Activated naive CD8-positive, alpha-beta T cell treated with anti-CD3 and anti-CD28 coated beads, Interleukin-2, amount 10 ng/mL, durations not matched to agents 7 days and 5 days (primary cell): ENCODE data around the gene AFP. TPM values are rescaled to one million over a fixed set of nuclear protein-coding genes. Genes with fewer than 3 reads are reported as not detected.

Source experiments
- ATAC-seq: fragments of 150-1000 bp; cut with Tn5 transposase; one replicate; pipeline ENCODE4 v1.10.0; 2021; ENCODE audit warnings: low read depth, moderate library complexity
- POLR2A ChIA-PET: fragments of 350-600 bp; sonication (Branson Sonifier 250); formaldehyde crosslinking; loops from one replicate; lab custom pipeline; 2021; ENCODE audit warnings: antibody characterized with exemption; lab: Charles Lee
- DNase-seq: peaks from one replicate; pipeline ENCODE4 v3.0.0; 2021
- H3K27ac Mint-ChIP-seq: one replicate; pipeline ENCODE4 v1.8.0; 2022; ENCODE audit warnings: mild to moderate bottlenecking, mixed read lengths
- H3K27me3 Mint-ChIP-seq: one replicate; pipeline ENCODE4 v1.8.0; 2022; ENCODE audit warnings: mild to moderate bottlenecking, moderate library complexity, mixed read lengths
- H3K36me3 Mint-ChIP-seq: one replicate; pipeline ENCODE4 v1.8.0; 2021; ENCODE audit warnings: mild to moderate bottlenecking, mixed read lengths
- H3K4me1 Mint-ChIP-seq: one replicate; pipeline ENCODE4 v1.8.0; 2021; ENCODE audit warnings: mixed read lengths
- H3K4me3 Mint-ChIP-seq: one replicate; pipeline ENCODE4 v1.8.0; 2022; ENCODE audit warnings: mild to moderate bottlenecking, moderate library complexity, mixed read lengths
- H3K9me3 Mint-ChIP-seq: one replicate; pipeline ENCODE4 v1.8.0; 2021; ENCODE audit warnings: mixed read lengths
- total RNA-seq, 2 experiments: library from RNA; stranded (reverse); gene quantifications; one replicate each; pipeline ENCODE4 v1.2.3, GENCODE V29; 2021

The AFP gene
- total RNA-seq, 2 experiments from 2014 or later: not detected

- ATAC-seq (no peak), DNase-seq (no peak)
- Mint-ChIP-seq H3K27me3 (peaks cover 5% of the 10 kb centered on the region), H3K4me1 (no peaks in the 10 kb centered on the region), H3K27ac (no peak overlapping the region), H3K9me3 (no peaks in the 10 kb centered on the region), H3K4me3 (no peak overlapping the region), H3K36me3 (no peaks in the 10 kb centered on the region)
- POLR2A ChIA-PET: no interaction called here
Observed at GRCh38 chr4:73448448-73449203, 12.6 kb downstream of the AFP start.

DNA sequence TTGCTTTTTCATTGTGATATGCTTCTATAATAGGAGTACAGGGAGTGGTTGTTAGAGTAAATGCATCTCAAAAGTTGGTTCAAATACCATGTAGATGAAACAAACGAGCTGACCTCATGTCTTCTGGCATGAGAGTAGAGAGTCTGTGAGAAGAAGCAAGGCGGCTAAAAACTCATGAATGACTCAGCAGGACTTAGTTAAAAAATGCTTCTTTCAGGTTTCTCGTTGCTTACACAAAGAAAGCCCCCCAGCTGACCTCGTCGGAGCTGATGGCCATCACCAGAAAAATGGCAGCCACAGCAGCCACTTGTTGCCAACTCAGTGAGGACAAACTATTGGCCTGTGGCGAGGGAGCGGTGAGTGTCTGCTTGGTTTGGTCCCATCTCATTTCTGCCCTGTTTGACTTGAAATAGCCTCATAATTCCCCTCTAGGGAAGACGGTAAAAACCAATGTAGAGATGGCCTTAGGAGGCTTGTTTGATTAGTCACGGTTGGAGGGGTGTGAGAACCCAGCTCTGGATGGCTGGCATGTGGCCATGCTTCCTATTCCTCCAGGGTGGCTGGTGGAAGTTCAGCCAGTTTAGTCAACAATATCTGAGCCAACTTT lies 14.5 kb downstream of the AFP start:
- Mint-ChIP-seq H3K4me1 (no peaks in the 10 kb centered on the region), H3K27me3 (peaks cover 5% of the 10 kb centered on the region), H3K9me3 (no peaks in the 10 kb centered on the region), H3K27ac (no peak overlapping the region), H3K4me3 (no peak overlapping the region), H3K36me3 (no peaks in the 10 kb centered on the region)
- POLR2A ChIA-PET: no interaction called here
- DNase-seq (no peak), ATAC-seq (no peak)

DNA sequence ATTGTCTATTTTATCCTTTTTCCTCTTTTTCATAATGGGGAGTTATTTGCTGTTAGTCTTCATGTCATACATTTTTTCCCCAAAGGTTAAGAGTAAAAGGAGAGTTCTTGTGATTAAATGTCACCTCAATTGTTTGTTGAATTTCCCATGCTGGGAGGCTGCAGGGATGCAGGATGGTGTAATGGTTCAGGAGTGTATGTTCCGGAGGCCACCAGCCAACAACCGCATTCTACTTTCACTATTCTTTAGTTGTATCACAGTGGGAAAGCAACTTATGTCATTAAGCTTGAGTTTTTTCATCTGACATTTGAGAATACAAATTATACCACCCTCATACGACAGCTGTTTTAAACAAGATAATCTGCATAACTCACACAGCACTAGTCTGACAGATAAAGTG lies 15.4 kb downstream of the AFP start:
- no peak for DNase-seq
- H3K4me3 Mint-ChIP-seq: no peak overlapping the region
- H3K27me3 Mint-ChIP-seq: peaks cover 5% of the 10 kb centered on the region
- no peak for ATAC-seq
- no peaks in the 10 kb centered on the region for H3K9me3 Mint-ChIP-seq
- POLR2A ChIA-PET: no interaction called here
- no peak overlapping the region for H3K27ac Mint-ChIP-seq
- no peaks in the 10 kb centered on the region for H3K4me1 Mint-ChIP-seq
- no peaks in the 10 kb centered on the region for H3K36me3 Mint-ChIP-seq

DNA sequence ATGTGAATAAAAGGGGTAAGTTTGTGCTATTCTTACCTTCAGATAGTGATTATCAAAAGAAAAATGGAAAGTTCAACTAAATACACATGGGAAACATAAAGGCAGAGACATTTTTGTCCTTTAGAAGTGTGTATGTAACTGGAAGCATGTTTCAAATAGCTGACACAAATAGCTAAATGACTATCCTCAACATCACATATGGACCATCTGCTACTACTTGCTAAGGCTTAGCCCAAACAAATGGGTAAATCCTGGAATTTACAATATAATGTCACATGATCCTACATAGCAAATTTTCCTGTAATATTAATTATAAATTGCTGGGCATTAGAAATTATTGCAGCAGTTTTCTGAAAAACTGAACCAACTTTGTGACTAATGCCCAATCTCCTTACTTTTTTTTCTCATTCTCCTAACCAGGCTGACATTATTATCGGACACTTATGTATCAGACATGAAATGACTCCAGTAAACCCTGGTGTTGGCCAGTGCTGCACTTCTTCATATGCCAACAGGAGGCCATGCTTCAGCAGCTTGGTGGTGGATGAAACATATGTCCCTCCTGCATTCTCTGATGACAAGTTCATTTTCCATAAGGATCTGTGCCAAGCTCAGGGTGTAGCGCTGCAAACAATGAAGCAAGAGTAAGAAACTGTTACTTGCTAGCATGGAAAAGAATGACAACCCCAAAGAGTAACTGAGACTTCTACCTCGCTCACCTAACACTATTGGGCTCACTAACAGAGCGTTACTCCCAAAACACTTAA lies 16.1 kb downstream of the AFP start:
- Mint-ChIP-seq H3K9me3 (no peaks in the 10 kb centered on the region), H3K27ac (no peak overlapping the region), H3K36me3 (no peaks in the 10 kb centered on the region), H3K4me3 (no peak overlapping the region), H3K4me1 (no peaks in the 10 kb centered on the region), H3K27me3 (peaks cover 5% of the 10 kb centered on the region)
- ATAC-seq (no peak), DNase-seq (no peak)
- POLR2A ChIA-PET: no interaction called here

DNA sequence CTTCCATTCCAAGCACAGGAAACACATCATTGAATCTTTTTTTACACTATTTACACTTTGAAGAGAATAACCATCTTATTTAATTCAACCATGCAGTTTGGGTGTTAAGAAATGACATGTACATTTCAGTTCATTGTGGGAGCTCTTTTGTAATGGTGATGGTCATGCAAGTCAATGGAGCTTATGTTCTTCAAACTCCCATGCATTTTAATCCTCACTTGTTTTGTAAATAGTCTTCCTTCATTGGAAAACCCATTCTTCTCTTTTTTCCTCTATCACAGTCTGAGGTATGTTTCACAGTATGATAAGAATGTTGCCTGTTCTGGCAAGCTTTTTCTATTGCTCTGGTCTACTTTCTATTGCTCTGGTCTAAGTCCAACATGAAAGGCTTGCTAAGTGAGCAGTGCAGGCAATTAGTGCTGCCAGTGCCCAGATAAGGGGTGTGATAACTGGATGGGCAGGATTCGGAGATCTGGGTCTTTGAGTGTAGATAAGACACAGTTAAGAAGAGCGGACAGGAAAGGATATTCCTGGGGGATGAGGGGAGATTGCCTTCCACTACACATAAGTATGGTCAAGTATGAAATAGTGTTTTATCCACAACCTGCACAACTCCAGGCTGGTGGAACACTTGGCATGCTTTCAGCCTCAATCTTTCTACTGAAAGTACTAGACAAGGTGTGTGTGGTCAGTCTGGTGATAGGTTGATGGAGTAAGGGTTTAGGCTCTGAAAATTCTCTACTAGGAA lies 17.1 kb downstream of the AFP start:
- no peak for DNase-seq

GRCh38 chr4:73453701-73454005 lies 17.6 kb downstream of the AFP start:
- DNase-seq (no peak), ATAC-seq (no peak)
- Mint-ChIP-seq H3K4me1 (no peaks in the 10 kb centered on the region), H3K4me3 (no peak overlapping the region), H3K36me3 (no peaks in the 10 kb centered on the region), H3K27me3 (peaks cover 5% of the 10 kb centered on the region), H3K9me3 (no peaks in the 10 kb centered on the region), H3K27ac (no peak overlapping the region)
- POLR2A ChIA-PET: no interaction called here

More for the DNA sequence above, 17.1 kb downstream of the AFP start:
- Mint-ChIP-seq H3K4me3 (no peak overlapping the region), H3K9me3 (no peaks in the 10 kb centered on the region), H3K27me3 (peaks cover 5% of the 10 kb centered on the region), H3K27ac (no peak overlapping the region), H3K36me3 (no peaks in the 10 kb centered on the region), H3K4me1 (no peaks in the 10 kb centered on the region)
- POLR2A ChIA-PET: no interaction called here
- no peak for ATAC-seq

DNA sequence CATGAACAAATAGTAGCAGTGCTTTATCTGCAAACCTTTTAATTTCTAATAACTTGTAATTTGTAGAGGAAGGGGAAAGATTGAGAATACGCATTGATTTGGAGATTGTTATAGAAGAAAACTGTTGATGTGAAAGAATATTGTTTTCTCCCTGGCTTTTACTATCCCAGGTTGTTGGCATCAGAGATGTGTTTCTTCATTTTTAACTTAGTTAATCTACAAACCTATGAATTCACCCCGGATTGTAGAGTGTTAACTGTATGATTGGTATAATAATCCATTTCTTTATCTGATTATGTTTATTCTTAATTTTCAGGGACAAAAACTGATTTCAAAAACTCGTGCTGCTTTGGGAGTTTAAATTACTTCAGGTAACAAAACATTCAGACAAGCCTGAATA lies 18.9 kb downstream of the AFP start:
- no peaks in the 10 kb centered on the region for H3K36me3 Mint-ChIP-seq
- no peak overlapping the region for H3K4me3 Mint-ChIP-seq

DNA sequence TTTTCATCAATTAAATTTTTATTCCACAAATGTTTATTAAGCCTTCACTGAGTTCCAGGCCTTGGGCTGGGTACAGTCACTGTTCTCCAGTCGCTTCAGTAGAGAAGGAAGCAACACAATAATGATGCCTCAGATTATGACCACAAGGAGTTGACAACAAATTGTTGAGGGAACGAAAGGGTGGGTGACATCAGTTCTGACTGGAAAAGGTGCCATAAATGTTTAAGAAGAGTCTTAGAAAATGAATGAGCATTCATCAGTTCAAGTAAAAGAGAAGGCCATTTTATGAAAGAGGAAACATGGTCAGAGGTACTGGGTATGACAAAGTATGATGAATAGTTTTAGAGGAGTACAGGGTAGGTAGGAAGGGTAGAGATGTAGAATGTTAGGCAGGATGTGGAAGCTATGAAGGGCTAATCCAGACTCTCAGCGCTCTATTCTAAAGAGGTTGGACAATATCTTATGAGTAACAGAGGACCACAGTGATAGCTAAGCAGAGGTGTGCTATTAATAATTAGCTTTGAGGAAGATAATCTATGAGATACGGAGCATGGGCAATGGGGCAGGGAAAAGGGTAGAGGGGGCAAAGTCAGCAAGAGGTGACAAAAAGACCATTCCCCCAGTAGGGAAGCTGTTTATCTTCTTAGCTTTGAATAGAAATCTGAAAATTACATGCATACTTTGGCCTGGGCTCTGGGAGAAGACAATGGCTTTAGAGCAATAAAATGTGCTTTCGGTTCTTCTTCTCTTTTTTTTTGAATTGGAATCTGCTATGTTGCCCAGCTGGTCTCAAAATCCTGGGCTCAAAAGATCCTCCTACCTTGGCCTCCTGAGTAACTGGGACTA lies 20.4 kb downstream of the AFP start:
- POLR2A ChIA-PET: no interaction called here
- H3K9me3 Mint-ChIP-seq: no peaks in the 10 kb centered on the region
- no peak for DNase-seq
- H3K27ac Mint-ChIP-seq: no peak overlapping the region
- H3K36me3 Mint-ChIP-seq: no peaks in the 10 kb centered on the region
- no peak for ATAC-seq
- no peaks in the 10 kb centered on the region for H3K4me1 Mint-ChIP-seq
- H3K27me3 Mint-ChIP-seq: no peaks in the 10 kb centered on the region
- no peak overlapping the region for H3K4me3 Mint-ChIP-seq

More for the DNA sequence above, 18.9 kb downstream of the AFP start:
- Mint-ChIP-seq H3K4me1 (no peaks in the 10 kb centered on the region), H3K9me3 (no peaks in the 10 kb centered on the region), H3K27ac (no peak overlapping the region), H3K27me3 (peaks cover 5% of the 10 kb centered on the region)
- DNase-seq (no peak), ATAC-seq (no peak)
- POLR2A ChIA-PET: no interaction called here

GRCh38 chr4:73458184-73459047 lies 22.4 kb downstream of the AFP start:
- H3K36me3 Mint-ChIP-seq: no peaks in the 10 kb centered on the region
- no peak overlapping the region for H3K4me3 Mint-ChIP-seq
- POLR2A ChIA-PET: no interaction called here
- no peaks in the 10 kb centered on the region for H3K9me3 Mint-ChIP-seq
- H3K27ac Mint-ChIP-seq: no peak overlapping the region
- ATAC-seq (no peak), DNase-seq (no peak)
- H3K27me3 Mint-ChIP-seq: no peaks in the 10 kb centered on the region
- H3K4me1 Mint-ChIP-seq: no peaks in the 10 kb centered on the region

GRCh38 chr4:73459048-73459421 lies 23.0 kb downstream of the AFP start:
- ATAC-seq: no peak
- no peaks in the 10 kb centered on the region for H3K9me3 Mint-ChIP-seq

DNA sequence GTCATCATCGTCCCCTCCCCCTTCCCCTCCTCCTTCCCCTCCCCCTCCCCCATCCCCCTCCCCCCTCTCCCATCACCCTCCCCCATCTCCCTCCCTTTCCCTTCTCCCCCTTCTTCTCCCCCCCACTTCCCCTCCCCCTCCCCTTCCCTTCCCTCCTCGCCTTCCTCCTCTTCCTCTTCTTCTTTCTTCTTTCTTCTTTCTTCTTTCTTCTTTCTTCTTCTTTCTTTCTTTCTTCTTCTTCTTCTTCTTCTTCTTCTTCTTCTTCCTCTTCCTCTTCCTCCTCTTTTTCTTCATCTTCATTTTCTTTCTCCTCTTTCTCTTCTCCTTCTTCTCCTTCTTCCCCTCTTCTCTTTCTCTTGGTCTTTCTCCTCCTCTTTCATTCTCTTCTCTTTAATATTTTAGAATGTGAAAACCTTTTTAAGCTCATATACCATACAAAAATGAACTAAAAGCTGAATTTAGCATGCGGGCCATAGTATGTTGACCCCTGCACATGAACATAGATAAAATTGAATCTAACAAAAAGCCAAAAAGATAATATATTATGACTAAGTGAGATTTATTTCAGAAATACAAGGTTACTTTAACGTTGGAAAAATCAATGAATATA lies 25.0 kb downstream of the AFP start:
- H3K9me3 Mint-ChIP-seq: no peaks in the 10 kb centered on the region
- H3K4me3 Mint-ChIP-seq: no peak overlapping the region
- H3K27ac Mint-ChIP-seq: no peak overlapping the region
- no peaks in the 10 kb centered on the region for H3K36me3 Mint-ChIP-seq
- no peak for DNase-seq
- POLR2A ChIA-PET: no interaction called here
- no peaks in the 10 kb centered on the region for H3K4me1 Mint-ChIP-seq
- no peak for ATAC-seq
- peaks cover 6% of the 10 kb centered on the region for H3K27me3 Mint-ChIP-seq

More at GRCh38 chr4:73459048-73459421, 23.0 kb downstream of the AFP start:
- Mint-ChIP-seq H3K36me3 (no peaks in the 10 kb centered on the region), H3K4me1 (no peaks in the 10 kb centered on the region), H3K27me3 (peaks cover 2% of the 10 kb centered on the region), H3K4me3 (no peak overlapping the region), H3K27ac (no peak overlapping the region)
- POLR2A ChIA-PET: no interaction called here
- no peak for DNase-seq

DNA sequence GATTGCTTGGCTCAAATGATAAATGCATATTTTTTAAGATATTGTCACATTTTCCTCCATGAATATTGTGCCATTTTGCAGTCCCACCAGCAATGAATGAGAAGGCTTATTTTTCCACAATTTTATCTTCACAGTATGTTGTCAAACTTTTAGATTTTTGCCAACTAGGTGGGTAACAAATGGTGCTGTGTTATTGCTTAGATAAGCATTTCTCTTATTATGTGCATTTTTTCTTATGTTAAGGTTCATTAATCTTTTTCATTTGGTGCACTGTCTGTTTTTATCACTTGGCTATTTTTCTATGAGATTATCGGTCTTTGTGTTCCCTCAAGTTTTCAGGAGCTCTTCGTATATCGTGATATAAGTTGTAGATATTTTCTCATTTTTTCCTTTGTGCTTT lies 32.1 kb downstream of the AFP start:
- H3K4me1 Mint-ChIP-seq: no peaks in the 10 kb centered on the region
- POLR2A ChIA-PET: no interaction called here
- H3K36me3 Mint-ChIP-seq: no peaks in the 10 kb centered on the region
- H3K27ac Mint-ChIP-seq: no peak overlapping the region
- H3K9me3 Mint-ChIP-seq: no peaks in the 10 kb centered on the region
- DNase-seq (no peak), ATAC-seq (no peak)
- H3K4me3 Mint-ChIP-seq: no peak overlapping the region
- H3K27me3 Mint-ChIP-seq: peaks cover 6% of the 10 kb centered on the region
